Activated T-cell treated with anti-CD3 and anti-CD28 coated beads, Interleukin-2, amount 50 U/mL, for 4 hours (primary cell): ENCODE data around the gene ATF7. TPM values are rescaled to one million over a fixed set of nuclear protein-coding genes. Genes with fewer than 3 reads are reported as not detected.

Experiments
- ATAC-seq, 2 donors: fragments of 200-7000 bp; cut with Tn5 transposase; one replicate each; pipeline ENCODE4 v1.10.0; 2021
- DNase-seq: peaks from one replicate; pipeline ENCODE4 v3.0.0-alpha.2; 2020
- H3K27me3 Mint-ChIP-seq: one replicate; pipeline ENCODE4 v1.8.0; 2021; ENCODE audit warnings: low read depth, mixed read lengths
- H3K36me3 Mint-ChIP-seq: one replicate; pipeline ENCODE4 v1.8.0; 2022; ENCODE audit warnings: mixed read lengths; ENCODE audit not compliant: insufficient read depth
- H3K4me1 Mint-ChIP-seq: one replicate; pipeline ENCODE4 v1.8.0; 2021; ENCODE audit warnings: low read depth, mixed read lengths
- H3K4me3 Mint-ChIP-seq: one replicate; pipeline ENCODE4 v1.8.0; 2021; ENCODE audit warnings: mild to moderate bottlenecking, moderate library complexity, mixed read lengths
- H3K9me3 Mint-ChIP-seq: one replicate; pipeline ENCODE4 v1.8.0; 2021; ENCODE audit warnings: mixed read lengths
- total RNA-seq, 3 donors: library from RNA; stranded (reverse); gene quantifications; one replicate each; pipeline ENCODE4 v1.2.1, GENCODE V29; 2021

The ATF7 gene
- total RNA-seq, 3 donors from 2014 or later = 19.2 to 23.2 (median 20.9) TPM

GRCh38 chr12:53594897-53595615, 31.1 kb downstream of the ATF7 start:
- DNase-seq = no peak
- no peaks in the 10 kb centered on the region for H3K27me3 Mint-ChIP-seq
- peaks cover 15% of the 10 kb centered on the region for H3K36me3 Mint-ChIP-seq
- no peak for ATAC-seq
- H3K4me1 Mint-ChIP-seq = peaks cover 13% of the 10 kb centered on the region
- H3K9me3 Mint-ChIP-seq = no peaks in the 10 kb centered on the region
- H3K4me3 Mint-ChIP-seq = no peak overlapping the region

- Mint-ChIP-seq H3K36me3 (peaks cover 9% of the 10 kb centered on the region), H3K4me3 (no peak overlapping the region), H3K9me3 (no peaks in the 10 kb centered on the region), H3K4me1 (peaks cover 16% of the 10 kb centered on the region), H3K27me3 (no peaks in the 10 kb centered on the region)
- ATAC-seq (no peak), DNase-seq (no peak)
These were observed 32.5 kb downstream of the ATF7 start for GRCh38 chr12:53593707-53594106.

- DNase-seq (no peak), ATAC-seq (no peak)
- Mint-ChIP-seq H3K36me3 (peaks cover 2% of the 10 kb centered on the region), H3K4me3 (no peak overlapping the region), H3K27me3 (no peaks in the 10 kb centered on the region), H3K9me3 (no peaks in the 10 kb centered on the region), H3K4me1 (peaks cover 20% of the 10 kb centered on the region)
These were observed 33.2 kb downstream of the ATF7 start for GRCh38 chr12:53593031-53593430.

- Mint-ChIP-seq H3K36me3 (no peaks in the 10 kb centered on the region), H3K4me3 (no peak overlapping the region), H3K9me3 (no peaks in the 10 kb centered on the region), H3K4me1 (peaks cover 20% of the 10 kb centered on the region), H3K27me3 (no peaks in the 10 kb centered on the region)
- DNase-seq (no peak), ATAC-seq (no peak)
These were observed 33.8 kb downstream of the ATF7 start for GRCh38 chr12:53592426-53592825.

- ATAC-seq (no peak), DNase-seq (no peak)
- Mint-ChIP-seq H3K4me3 (no peak overlapping the region), H3K9me3 (no peaks in the 10 kb centered on the region), H3K4me1 (peaks cover 20% of the 10 kb centered on the region), H3K27me3 (no peaks in the 10 kb centered on the region), H3K36me3 (peaks cover 4% of the 10 kb centered on the region)
These were observed 34.6 kb downstream of the ATF7 start for GRCh38 chr12:53591301-53592206.

- DNase-seq (no peak), ATAC-seq (no peak)
- Mint-ChIP-seq H3K4me3 (no peak overlapping the region), H3K9me3 (no peaks in the 10 kb centered on the region), H3K36me3 (peaks cover 5% of the 10 kb centered on the region), H3K4me1 (peaks cover 20% of the 10 kb centered on the region), H3K27me3 (no peaks in the 10 kb centered on the region)
These were observed 35.5 kb downstream of the ATF7 start for GRCh38 chr12:53590652-53591051.

GRCh38 chr12:53589915-53590314, 36.3 kb downstream of the ATF7 start:
- no peak overlapping the region for H3K4me3 Mint-ChIP-seq
- no peak for DNase-seq
- no peaks in the 10 kb centered on the region for H3K27me3 Mint-ChIP-seq
- peaks cover 20% of the 10 kb centered on the region for H3K4me1 Mint-ChIP-seq
- H3K9me3 Mint-ChIP-seq = no peaks in the 10 kb centered on the region
- peaks cover 5% of the 10 kb centered on the region for H3K36me3 Mint-ChIP-seq
- ATAC-seq = no peak

GRCh38 chr12:53589423-53589822, 36.8 kb downstream of the ATF7 start:
- peaks cover 5% of the 10 kb centered on the region for H3K36me3 Mint-ChIP-seq
- H3K4me1 Mint-ChIP-seq = peaks cover 20% of the 10 kb centered on the region
- no peak for ATAC-seq

GRCh38 chr12:53588123-53588522, 38.1 kb downstream of the ATF7 start:
- peaks cover 21% of the 10 kb centered on the region for H3K4me1 Mint-ChIP-seq
- no peak overlapping the region for H3K4me3 Mint-ChIP-seq
- DNase-seq (no peak), ATAC-seq (no peak)
- H3K9me3 Mint-ChIP-seq = no peaks in the 10 kb centered on the region
- no peaks in the 10 kb centered on the region for H3K27me3 Mint-ChIP-seq
- peaks cover 8% of the 10 kb centered on the region for H3K36me3 Mint-ChIP-seq

More at GRCh38 chr12:53589423-53589822, 36.8 kb downstream of the ATF7 start:
- no peaks in the 10 kb centered on the region for H3K27me3 Mint-ChIP-seq
- no peak for DNase-seq
- H3K4me3 Mint-ChIP-seq = no peak overlapping the region
- no peaks in the 10 kb centered on the region for H3K9me3 Mint-ChIP-seq

GRCh38 chr12:53586745-53587144, 39.4 kb downstream of the ATF7 start:
- no peak for ATAC-seq
- H3K27me3 Mint-ChIP-seq = no peaks in the 10 kb centered on the region
- H3K4me1 Mint-ChIP-seq = peaks cover 19% of the 10 kb centered on the region
- H3K36me3 Mint-ChIP-seq = peaks cover 8% of the 10 kb centered on the region
- no peaks in the 10 kb centered on the region for H3K9me3 Mint-ChIP-seq
- H3K4me3 Mint-ChIP-seq = no peak overlapping the region
- DNase-seq = no peak

- Mint-ChIP-seq H3K9me3 (no peaks in the 10 kb centered on the region), H3K4me1 (peaks cover 13% of the 10 kb centered on the region), H3K27me3 (no peaks in the 10 kb centered on the region), H3K36me3 (peaks cover 10% of the 10 kb centered on the region), H3K4me3 (no peak overlapping the region)
- no peak for ATAC-seq
- DNase-seq = no peak
These were observed 40.6 kb downstream of the ATF7 start for GRCh38 chr12:53585448-53586125.

- Mint-ChIP-seq H3K36me3 (peaks cover 22% of the 10 kb centered on the region), H3K27me3 (no peaks in the 10 kb centered on the region)
These were observed 46.6 kb downstream of the ATF7 start for GRCh38 chr12:53579545-53579955.

GRCh38 chr12:53578783-53579182, 47.4 kb downstream of the ATF7 start:
- DNase-seq (no peak), ATAC-seq (no peak)
- Mint-ChIP-seq H3K4me3 (no peak overlapping the region), H3K4me1 (peaks cover 14% of the 10 kb centered on the region), H3K27me3 (no peaks in the 10 kb centered on the region), H3K9me3 (no peaks in the 10 kb centered on the region), H3K36me3 (peaks cover 22% of the 10 kb centered on the region)

More at GRCh38 chr12:53579545-53579955, 46.6 kb downstream of the ATF7 start:
- Mint-ChIP-seq H3K9me3 (no peaks in the 10 kb centered on the region), H3K4me1 (peaks cover 14% of the 10 kb centered on the region), H3K4me3 (no peak overlapping the region)
- DNase-seq = no peak
- ATAC-seq = no peak

- H3K36me3 Mint-ChIP-seq = peaks cover 19% of the 10 kb centered on the region
- H3K4me3 Mint-ChIP-seq = no peak overlapping the region
- H3K27me3 Mint-ChIP-seq = no peaks in the 10 kb centered on the region
- H3K4me1 Mint-ChIP-seq = peaks cover 13% of the 10 kb centered on the region
- H3K9me3 Mint-ChIP-seq = no peaks in the 10 kb centered on the region
- peak; percentile 43 to 58 for ATAC-seq
- DNase-seq = no peak
These were observed 48.2 kb downstream of the ATF7 start for GRCh38 chr12:53577941-53578352.
